Measurements from ENCODE around the gene DIP2C.
"Not testable (repeated sequence)": the region's sequence is repeated elsewhere in the genome, so short reads cannot be mapped to it uniquely, and the experiment has no call there.

DIP2C gene
- 0.63 to 13.5 (median 8.1) reads per million in 3 experiments for total RNA-seq

GRCh38 chr10:689452-690371, at the start of gene DIP2C:
TSS of gene DIP2C (minus strand) at chr10:689668. CDS start at chr10:689578, 90 bp downstream.
- no peak for DNase-seq

GRCh38 chr10:734481-734880, 45.0 kb upstream of the DIP2C start:
- no peak for DNase-seq

GRCh38 chr10:733086-733485, 43.6 kb upstream of the DIP2C start:
- no peak for DNase-seq

- no peak for DNase-seq
These were observed 39.7 kb upstream of the DIP2C start for GRCh38 chr10:729213-729612.

- DNase-seq = no peak
These were observed 39.1 kb upstream of the DIP2C start for GRCh38 chr10:728603-729002.

GRCh38 chr10:727162-727790, 37.8 kb upstream of the DIP2C start:
- DNase-seq = no peak

- no peak for DNase-seq
These were observed 36.3 kb upstream of the DIP2C start for GRCh38 chr10:725786-726185.

- no peak for DNase-seq
These were observed 35.8 kb upstream of the DIP2C start for GRCh38 chr10:725302-725701.

- DNase-seq = no peak
These were observed 34.5 kb upstream of the DIP2C start for GRCh38 chr10:723973-724372.

- DNase-seq = no peak
These were observed 33.0 kb upstream of the DIP2C start for GRCh38 chr10:722281-723060.

GRCh38 chr10:718143-718700, 28.8 kb upstream of the DIP2C start:
- DNase-seq = no peak

GRCh38 chr10:717458-717857, 28.0 kb upstream of the DIP2C start:
- DNase-seq = no peak

GRCh38 chr10:716821-717220, 27.4 kb upstream of the DIP2C start:
- DNase-seq = no peak

GRCh38 chr10:714214-714613, 24.7 kb upstream of the DIP2C start:
- DNase-seq = no peak

- DNase-seq = no peak
These were observed 23.1 kb upstream of the DIP2C start for GRCh38 chr10:712575-712974.

GRCh38 chr10:712089-712488, 22.6 kb upstream of the DIP2C start:
- DNase-seq = no peak

GRCh38 chr10:707861-708260, 18.4 kb upstream of the DIP2C start:
- DNase-seq = no peak

- no peak for DNase-seq
These were observed 18.0 kb upstream of the DIP2C start for GRCh38 chr10:707456-707855.

- DNase-seq = no peak
These were observed 13.7 kb upstream of the DIP2C start for GRCh38 chr10:703118-703517.

- DNase-seq = not testable (repeated sequence)
These were observed 10.7 kb upstream of the DIP2C start for GRCh38 chr10:700183-700582.

- DNase-seq = no peak
These were observed 7.8 kb upstream of the DIP2C start for GRCh38 chr10:697097-697875.

- DNase-seq = no peak
These were observed 5.9 kb upstream of the DIP2C start for GRCh38 chr10:695396-695795.

Measured in central memory CD4-positive, alpha-beta T cell (primary cell).